Measurements from ENCODE around the gene ERBB4.

Gene ERBB4

GRCh38 chr2:211371465-211371864 lies 1167.1 kb downstream of the ERBB4 start:
- no peak for FAIRE-seq
- DNase-seq (ENCODE audit: low spot score) = no peak

- FAIRE-seq (no peak), DNase-seq (ENCODE audit: low spot score) (no peak)
Observed at GRCh38 chr2:211368467-211368866, 1170.1 kb downstream of the ERBB4 start.

- DNase-seq (ENCODE audit: low spot score) (no peak), FAIRE-seq (no peak)
Observed at GRCh38 chr2:211367711-211368110, 1170.9 kb downstream of the ERBB4 start.

- FAIRE-seq = no peak
- DNase-seq (ENCODE audit: low spot score) = no peak
Observed at GRCh38 chr2:211367293-211367692, 1171.3 kb downstream of the ERBB4 start.

- FAIRE-seq (no peak), DNase-seq (ENCODE audit: low spot score) (no peak)
Observed at GRCh38 chr2:211364911-211365310, 1173.7 kb downstream of the ERBB4 start.

- FAIRE-seq = no peak
Observed at GRCh38 chr2:211361383-211361782, 1177.2 kb downstream of the ERBB4 start.

GRCh38 chr2:211359347-211359746 lies 1179.3 kb downstream of the ERBB4 start:
- DNase-seq (ENCODE audit: low spot score) (no peak), FAIRE-seq (no peak)

More at GRCh38 chr2:211361383-211361782, 1177.2 kb downstream of the ERBB4 start:
- no peak for DNase-seq (ENCODE audit: low spot score)

- DNase-seq (ENCODE audit: low spot score) (no peak), FAIRE-seq (no peak)
Observed at GRCh38 chr2:211358504-211358903, 1180.1 kb downstream of the ERBB4 start.

GRCh38 chr2:211354481-211354880 lies 1184.1 kb downstream of the ERBB4 start:
- DNase-seq (ENCODE audit: low spot score) (no peak), FAIRE-seq (no peak)

GRCh38 chr2:211351987-211352386 lies 1186.6 kb downstream of the ERBB4 start:
- no peak for FAIRE-seq
- DNase-seq (ENCODE audit: low spot score) = no peak

GRCh38 chr2:211349031-211349430 lies 1189.6 kb downstream of the ERBB4 start:
- no peak for DNase-seq (ENCODE audit: low spot score)
- FAIRE-seq = no peak

- no peak for DNase-seq (ENCODE audit: low spot score)
- FAIRE-seq = no peak
Observed at GRCh38 chr2:211347328-211347727, 1191.3 kb downstream of the ERBB4 start.

GRCh38 chr2:211344289-211344688 lies 1194.3 kb downstream of the ERBB4 start:
- DNase-seq (ENCODE audit: low spot score) (no peak), FAIRE-seq (no peak)

GRCh38 chr2:211333377-211333776 lies 1205.2 kb downstream of the ERBB4 start:
- FAIRE-seq = no peak
- DNase-seq (ENCODE audit: low spot score) = no peak

- DNase-seq (ENCODE audit: low spot score) (no peak), FAIRE-seq (no peak)
Observed at GRCh38 chr2:211331736-211332135, 1206.9 kb downstream of the ERBB4 start.

- FAIRE-seq = no peak
Observed at GRCh38 chr2:211329882-211330281, 1208.7 kb downstream of the ERBB4 start.

GRCh38 chr2:211329421-211329820 lies 1209.2 kb downstream of the ERBB4 start:
- no peak for FAIRE-seq

More at GRCh38 chr2:211329882-211330281, 1208.7 kb downstream of the ERBB4 start:
- no peak for DNase-seq (ENCODE audit: low spot score)

GRCh38 chr2:211328126-211328525 lies 1210.5 kb downstream of the ERBB4 start:
- DNase-seq (ENCODE audit: low spot score) = no peak
- FAIRE-seq = no peak

More at GRCh38 chr2:211329421-211329820, 1209.2 kb downstream of the ERBB4 start:
- no peak for DNase-seq (ENCODE audit: low spot score)

Measured in urothelium cell line (cell line).